NCI-H2029 treated with DMSO at 0.1 percent for 48 hours (cell line): ENCODE data around the gene PNPLA8.
A peak's percentile ranks its signal among the peaks of the same experiment; 100 is the strongest.
"Not testable (repeated sequence)": the region's sequence is repeated elsewhere in the genome, so short reads cannot be mapped to it uniquely, and the experiment has no call there.

Experiments used
- DNase-seq: peaks from one replicate; lab custom pipeline; 2025; lab: John Stamatoyannopoulos, UW

The PNPLA8 gene

GRCh38 chr7:108533712-108534111 lies 7.8 kb upstream of the PNPLA8 start:
- no peak for DNase-seq

GRCh38 chr7:108529341-108529740 lies 3.4 kb upstream of the PNPLA8 start:
- peak; percentile 90 for DNase-seq

GRCh38 chr7:108528183-108528712 lies 2.3 kb upstream of the PNPLA8 start:
- DNase-seq = peak; percentile 66

- no peak for DNase-seq
These were observed 758 bp upstream of the PNPLA8 start for GRCh38 chr7:108526768-108527017.

GRCh38 chr7:108525327-108525984 lies 479 bp downstream of the PNPLA8 start:
- DNase-seq = peak; percentile 60

GRCh38 chr7:108522780-108523179 lies 3.2 kb downstream of the PNPLA8 start:
- no peak for DNase-seq

- no peak for DNase-seq
These were observed 8.0 kb downstream of the PNPLA8 start for GRCh38 chr7:108517951-108518350.

- DNase-seq = no peak
These were observed 10.3 kb downstream of the PNPLA8 start for GRCh38 chr7:108515630-108516029.

GRCh38 chr7:108515013-108515412 lies 10.9 kb downstream of the PNPLA8 start:
- no peak for DNase-seq

- DNase-seq = no peak
These were observed 14.0 kb downstream of the PNPLA8 start for GRCh38 chr7:108511939-108512338.

- DNase-seq = not testable (repeated sequence)
These were observed 21.4 kb downstream of the PNPLA8 start for GRCh38 chr7:108504576-108504975.

- DNase-seq = no peak
These were observed 22.6 kb downstream of the PNPLA8 start for GRCh38 chr7:108503112-108504026.

- no peak for DNase-seq
These were observed 26.4 kb downstream of the PNPLA8 start for GRCh38 chr7:108499566-108499965.

- no peak for DNase-seq
These were observed 27.5 kb downstream of the PNPLA8 start for GRCh38 chr7:108498481-108498880.

- peak; percentile 68 for DNase-seq
These were observed 28.7 kb downstream of the PNPLA8 start for GRCh38 chr7:108497082-108497725.

- no peak for DNase-seq
These were observed 33.2 kb downstream of the PNPLA8 start for GRCh38 chr7:108492742-108493141.

GRCh38 chr7:108488768-108489538 lies 37.0 kb downstream of the PNPLA8 start:
- no peak for DNase-seq

- DNase-seq = no peak
These were observed 38.3 kb downstream of the PNPLA8 start for GRCh38 chr7:108487646-108488045.

- no peak for DNase-seq
These were observed 39.5 kb downstream of the PNPLA8 start for GRCh38 chr7:108486291-108486966.

GRCh38 chr7:108484137-108484536 lies 41.8 kb downstream of the PNPLA8 start:
- DNase-seq = no peak

- DNase-seq = no peak
These were observed 45.6 kb downstream of the PNPLA8 start for GRCh38 chr7:108480311-108480710.
